Astrocyte (in vitro differentiated cells and primary cell): ENCODE results near the gene HES3. TPM values are rescaled to one million over a fixed set of nuclear protein-coding genes. Genes with fewer than 3 reads are reported as not detected.

Source experiments
- DNase-seq: peaks from one replicate; pipeline ENCODE4 v3.0.0-alpha.2; 2010; ENCODE audit warnings: low read depth
- FAIRE-seq: peaks from 2 replicates; lab custom pipeline; 2011; peaks lifted over from hg19 to GRCh38; lab: Jason Lieb, UNC
- H2AFZ ChIP-seq: 2 replicates; pipeline ENCODE4 v1.6.0; 2012; ENCODE audit warnings: low read depth, low read length, inconsistent platforms
- H3K27ac ChIP-seq: 2 replicates; pipeline ENCODE4 v1.5.1; 2011; ENCODE audit warnings: low read depth, low read length, inconsistent platforms
- H3K27me3 ChIP-seq: 2 replicates; pipeline ENCODE4 v1.6.0; 2011; ENCODE audit warnings: low read length, inconsistent platforms; ENCODE audit not compliant: insufficient read depth
- H3K36me3 ChIP-seq: 2 replicates; pipeline ENCODE4 v1.5.1; 2011; ENCODE audit warnings: low read length, inconsistent platforms; ENCODE audit not compliant: insufficient read depth
- H3K4me1 ChIP-seq: 2 replicates; pipeline ENCODE4 v1.5.1; 2011; ENCODE audit warnings: low read length, inconsistent platforms; ENCODE audit not compliant: insufficient read depth
- H3K4me2 ChIP-seq: 2 replicates; pipeline ENCODE4 v1.6.0; 2012; ENCODE audit warnings: low read length, inconsistent platforms
- H3K4me3 ChIP-seq: 2 replicates; pipeline ENCODE4 v1.5.1; 2011; ENCODE audit warnings: low read depth, mild to moderate bottlenecking, low read length, inconsistent platforms; ENCODE audit not compliant: insufficient read depth
- H3K79me2 ChIP-seq: 2 replicates; pipeline ENCODE4 v1.6.0; 2012; ENCODE audit warnings: mild to moderate bottlenecking, low read length, inconsistent platforms; ENCODE audit not compliant: insufficient read depth
- H3K9ac ChIP-seq: 2 replicates; pipeline ENCODE4 v1.6.0; 2012; ENCODE audit warnings: mild to moderate bottlenecking, low read length, inconsistent platforms
- H3K9me3 ChIP-seq: 2 replicates; pipeline ENCODE4 v1.5.1; 2012; ENCODE audit warnings: low read depth, mild to moderate bottlenecking, low read length, inconsistent platforms; ENCODE audit not compliant: insufficient read depth
- H4K20me1 ChIP-seq: 2 replicates; pipeline ENCODE4 v1.6.0; 2012; ENCODE audit warnings: low read length, inconsistent platforms; ENCODE audit not compliant: insufficient read depth
- H3K27ac Mint-ChIP-seq: one replicate; pipeline ENCODE4 v1.8.0; 2021; ENCODE audit warnings: mild to moderate bottlenecking, mixed read lengths; ENCODE audit not compliant: unreplicated experiment
- H3K27me3 Mint-ChIP-seq: one replicate; pipeline ENCODE4 v1.8.0; 2021; ENCODE audit warnings: low read depth, mixed read lengths; ENCODE audit not compliant: unreplicated experiment
- H3K36me3 Mint-ChIP-seq: one replicate; pipeline ENCODE4 v1.8.0; 2021; ENCODE audit warnings: low read depth, mixed read lengths; ENCODE audit not compliant: unreplicated experiment
- H3K4me1 Mint-ChIP-seq: one replicate; pipeline ENCODE4 v1.8.0; 2021; ENCODE audit warnings: low read depth, mixed read lengths; ENCODE audit not compliant: unreplicated experiment
- H3K4me3 Mint-ChIP-seq: one replicate; pipeline ENCODE4 v1.8.0; 2021; ENCODE audit warnings: mild to moderate bottlenecking, moderate library complexity, mixed read lengths; ENCODE audit not compliant: unreplicated experiment
- H3K9me3 Mint-ChIP-seq: one replicate; pipeline ENCODE4 v1.8.0; 2021; ENCODE audit warnings: mild to moderate bottlenecking, mixed read lengths; ENCODE audit not compliant: unreplicated experiment
- EZH2 ChIP-seq: IDR thresholded peaks from 2 replicates; pipeline ENCODE4 v1.6.1; 2012; ENCODE audit warnings: mild to moderate bottlenecking, low read length, inconsistent platforms; ENCODE audit not compliant: insufficient read depth
- total RNA-seq: library from RNA; stranded (reverse); gene quantifications from 2 replicates; pipeline ENCODE4 v1.2.1, GENCODE V29; 2021
- TF ChIP-seq, protein P1 (sequence below): IDR thresholded peaks from 2 replicates; pipeline ENCODE4 v1.5.1; 2011; ENCODE audit warnings: low read depth, mild to moderate bottlenecking, inconsistent platforms, low read length, moderate library complexity; ENCODE audit not compliant: insufficient read depth

The HES3 gene
- total RNA-seq, 1 donor from 2014 or later, result not detected

DNA sequence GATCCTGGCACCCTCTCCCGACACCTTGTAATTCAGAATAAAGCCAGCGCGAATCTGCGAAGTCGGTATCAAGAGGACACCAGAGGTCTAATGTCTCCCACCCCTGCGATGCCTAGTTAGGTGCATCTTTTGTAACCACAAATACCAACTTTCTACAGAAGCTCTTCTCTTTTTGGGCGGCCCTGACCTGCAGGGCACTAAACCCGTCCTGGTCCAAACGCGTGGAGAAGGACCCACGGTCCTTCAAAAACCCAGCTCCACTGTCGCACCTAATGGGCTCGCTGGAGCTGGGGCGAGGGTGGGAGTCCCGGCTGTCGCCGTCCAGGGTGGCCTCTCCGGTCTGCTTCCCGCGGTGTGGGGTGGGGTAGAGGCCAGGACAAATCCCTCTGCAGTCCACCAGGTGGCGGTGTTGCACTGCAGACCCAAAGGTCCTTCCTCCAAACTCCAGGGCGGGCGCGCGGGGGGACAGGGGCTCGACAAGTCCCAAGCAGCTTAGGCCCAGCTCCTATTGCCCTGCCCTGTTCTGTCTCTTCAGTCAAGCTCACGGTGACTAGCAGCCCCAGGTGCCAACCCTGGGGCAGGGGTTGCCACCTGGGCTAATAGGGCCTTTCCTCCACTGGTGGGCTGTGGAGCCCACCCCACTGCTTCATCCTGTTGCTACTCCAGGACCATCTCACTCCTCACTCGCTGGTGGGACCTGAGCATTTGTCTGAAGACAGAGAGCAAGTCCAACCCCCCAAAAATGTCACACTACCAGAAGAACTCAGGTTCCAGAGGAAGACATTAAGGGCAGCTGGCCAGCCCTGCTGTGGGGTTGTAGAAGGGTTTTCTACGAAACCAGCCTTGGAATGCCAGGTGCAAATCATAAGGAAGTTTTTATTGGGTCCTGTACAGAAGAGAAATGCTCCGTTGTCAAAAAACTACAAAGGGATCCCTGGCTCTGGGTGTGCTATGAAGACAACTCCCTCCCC, 2.8 kb downstream of the HES3 start:
- H3K27me3 ChIP-seq, result peaks cover 31% of the 10 kb centered on the region
- peak overlapping the region; percentile 80 for H3K4me2 ChIP-seq
- Mint-ChIP-seq H3K27ac (no peak overlapping the region), H3K4me3 (no peak overlapping the region), H3K36me3 (no peaks in the 10 kb centered on the region), H3K4me1 (no peaks in the 10 kb centered on the region), H3K27me3 (peaks cover 51% of the 10 kb centered on the region), H3K9me3 (no peaks in the 10 kb centered on the region)
- H3K79me2 ChIP-seq, result no peaks in the 10 kb centered on the region
- no peak overlapping the region for H3K4me3 ChIP-seq
- FAIRE-seq, result no peak
- no peaks in the 10 kb centered on the region for H3K36me3 ChIP-seq
- no peak for DNase-seq
- H3K9ac ChIP-seq, result no peak overlapping the region
- peaks cover 18% of the 10 kb centered on the region for H4K20me1 ChIP-seq
- H3K27ac ChIP-seq, result no peak overlapping the region
- no peak overlapping the region for H2AFZ ChIP-seq
- H3K4me1 ChIP-seq, result peaks cover 4% of the 10 kb centered on the region
- H3K9me3 ChIP-seq, result no peaks in the 10 kb centered on the region
- TF ChIP-seq EZH2, result no peak
- TF ChIP-seq, protein P1, sequence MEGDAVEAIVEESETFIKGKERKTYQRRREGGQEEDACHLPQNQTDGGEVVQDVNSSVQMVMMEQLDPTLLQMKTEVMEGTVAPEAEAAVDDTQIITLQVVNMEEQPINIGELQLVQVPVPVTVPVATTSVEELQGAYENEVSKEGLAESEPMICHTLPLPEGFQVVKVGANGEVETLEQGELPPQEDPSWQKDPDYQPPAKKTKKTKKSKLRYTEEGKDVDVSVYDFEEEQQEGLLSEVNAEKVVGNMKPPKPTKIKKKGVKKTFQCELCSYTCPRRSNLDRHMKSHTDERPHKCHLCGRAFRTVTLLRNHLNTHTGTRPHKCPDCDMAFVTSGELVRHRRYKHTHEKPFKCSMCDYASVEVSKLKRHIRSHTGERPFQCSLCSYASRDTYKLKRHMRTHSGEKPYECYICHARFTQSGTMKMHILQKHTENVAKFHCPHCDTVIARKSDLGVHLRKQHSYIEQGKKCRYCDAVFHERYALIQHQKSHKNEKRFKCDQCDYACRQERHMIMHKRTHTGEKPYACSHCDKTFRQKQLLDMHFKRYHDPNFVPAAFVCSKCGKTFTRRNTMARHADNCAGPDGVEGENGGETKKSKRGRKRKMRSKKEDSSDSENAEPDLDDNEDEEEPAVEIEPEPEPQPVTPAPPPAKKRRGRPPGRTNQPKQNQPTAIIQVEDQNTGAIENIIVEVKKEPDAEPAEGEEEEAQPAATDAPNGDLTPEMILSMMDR, result peak; percentile 68

- Histone ChIP-seq H3K4me3 (no peak overlapping the region), H3K27me3 (peaks cover 31% of the 10 kb centered on the region), H3K27ac (no peak overlapping the region), H2AFZ (no peak overlapping the region), H3K79me2 (no peaks in the 10 kb centered on the region), H3K9ac (no peak overlapping the region), H3K4me2 (no peak overlapping the region), H3K9me3 (no peaks in the 10 kb centered on the region), H3K36me3 (no peaks in the 10 kb centered on the region), H4K20me1 (peaks cover 18% of the 10 kb centered on the region), H3K4me1 (no peaks in the 10 kb centered on the region)
- no peak for TF ChIP-seq EZH2
- TF ChIP-seq, protein P1, result no peak
- no peaks in the 10 kb centered on the region for H3K4me1 Mint-ChIP-seq
- FAIRE-seq (no peak), DNase-seq (no peak)
- H3K9me3 Mint-ChIP-seq, result no peaks in the 10 kb centered on the region
- H3K27ac Mint-ChIP-seq, result no peak overlapping the region
- H3K27me3 Mint-ChIP-seq, result peaks cover 56% of the 10 kb centered on the region
- H3K4me3 Mint-ChIP-seq, result no peak overlapping the region
- no peaks in the 10 kb centered on the region for H3K36me3 Mint-ChIP-seq
These were observed 3.7 kb downstream of the HES3 start for GRCh38 chr1:6247651-6248050.
